ENCODE measurements around the gene SLC16A7.
"Not testable (repeated sequence)": the region's sequence is repeated elsewhere in the genome, so short reads cannot be mapped to it uniquely, and the experiment has no call there.

Gene SLC16A7

GRCh38 chr12:59595883-59596540 lies at the start of gene SLC16A7:
SLC16A7 (plus strand) TSS chr12:59596029; CDS start chr12:59704802, 108,773 bp downstream.
- DNase-seq = peak; percentile 96

GRCh38 chr12:59548930-59549329 lies 46.9 kb upstream of the SLC16A7 start:
- DNase-seq = no peak

- DNase-seq = no peak
Observed at GRCh38 chr12:59559696-59560095, 36.1 kb upstream of the SLC16A7 start.

GRCh38 chr12:59570145-59570544 lies 25.7 kb upstream of the SLC16A7 start:
- DNase-seq = no peak

GRCh38 chr12:59574406-59574805 lies 21.4 kb upstream of the SLC16A7 start:
- no peak for DNase-seq

GRCh38 chr12:59575826-59576225 lies 20.0 kb upstream of the SLC16A7 start:
- no peak for DNase-seq

- no peak for DNase-seq
Observed at GRCh38 chr12:59578254-59578653, 17.6 kb upstream of the SLC16A7 start.

- no peak for DNase-seq
Observed at GRCh38 chr12:59579631-59580030, 16.2 kb upstream of the SLC16A7 start.

GRCh38 chr12:59580050-59580449 lies 15.8 kb upstream of the SLC16A7 start:
- no peak for DNase-seq

GRCh38 chr12:59583003-59583712 lies 12.7 kb upstream of the SLC16A7 start:
- DNase-seq = no peak

GRCh38 chr12:59587710-59588109 lies 8.1 kb upstream of the SLC16A7 start:
- DNase-seq = no peak

- no peak for DNase-seq
Observed at GRCh38 chr12:59593761-59594160, 2.1 kb upstream of the SLC16A7 start.

- no peak for DNase-seq
Observed at GRCh38 chr12:59594943-59595500, 807 bp upstream of the SLC16A7 start.

- DNase-seq = no peak
Observed at GRCh38 chr12:59595565-59595882, 305 bp upstream of the SLC16A7 start.

GRCh38 chr12:59597385-59597781 lies 1.6 kb downstream of the SLC16A7 start:
- peak; percentile 8 for DNase-seq

- DNase-seq = no peak
Observed at GRCh38 chr12:59600171-59600570, 4.3 kb downstream of the SLC16A7 start.

GRCh38 chr12:59603754-59604153 lies 7.9 kb downstream of the SLC16A7 start:
- no peak for DNase-seq

GRCh38 chr12:59612823-59613434 lies 17.1 kb downstream of the SLC16A7 start:
- not testable (repeated sequence) for DNase-seq

GRCh38 chr12:59615392-59616165 lies 19.8 kb downstream of the SLC16A7 start:
- no peak for DNase-seq

GRCh38 chr12:59619461-59620240 lies 23.8 kb downstream of the SLC16A7 start:
- no peak for DNase-seq

- no peak for DNase-seq
Observed at GRCh38 chr12:59620326-59620725, 24.5 kb downstream of the SLC16A7 start.

- DNase-seq = no peak
Observed at GRCh38 chr12:59624732-59625460, 29.1 kb downstream of the SLC16A7 start.
